SKM-1 treated with dmso at 0.1 percent for 144 hours (cell line): Measurements from ENCODE around the gene NT5M.

Experiments used
- DNase-seq: peaks from one replicate; lab custom pipeline; 2025; ENCODE audit not compliant: unreplicated experiment; lab: John Stamatoyannopoulos, UW

Gene NT5M

DNA sequence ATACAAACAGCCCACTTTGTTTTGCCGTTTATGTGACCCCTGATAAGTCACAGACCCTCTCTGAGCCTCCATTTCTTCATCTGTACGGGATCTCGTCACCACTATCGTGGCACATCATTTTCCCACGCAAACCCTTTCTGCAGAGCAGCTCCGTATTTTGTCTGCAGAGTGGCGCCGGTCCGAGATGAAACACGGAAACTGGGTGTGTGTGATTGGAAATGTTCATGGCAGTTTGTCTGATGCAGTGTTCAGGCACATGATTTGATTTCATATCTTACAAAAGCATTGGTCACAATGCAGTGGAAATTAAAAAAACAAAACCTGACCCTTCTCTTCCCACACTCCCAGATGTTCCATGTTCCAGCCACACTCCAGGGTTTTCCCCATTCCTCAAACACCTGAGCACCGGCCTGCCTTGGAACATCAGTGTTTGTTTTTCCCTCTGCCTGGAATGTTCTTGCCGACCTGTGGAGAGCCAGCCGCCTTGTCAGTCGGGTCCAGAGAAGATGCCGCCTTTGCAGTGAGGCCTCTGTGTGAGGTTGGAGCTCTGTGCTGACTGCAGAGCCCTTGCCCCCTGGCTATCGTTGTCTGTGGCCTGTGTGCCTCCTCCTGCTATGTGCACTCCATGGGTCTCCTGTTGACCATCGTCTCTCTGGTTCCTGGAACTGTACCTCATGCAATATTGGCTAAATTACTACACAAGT, 39.2 kb downstream of the NT5M start:
- no peak for DNase-seq

DNA sequence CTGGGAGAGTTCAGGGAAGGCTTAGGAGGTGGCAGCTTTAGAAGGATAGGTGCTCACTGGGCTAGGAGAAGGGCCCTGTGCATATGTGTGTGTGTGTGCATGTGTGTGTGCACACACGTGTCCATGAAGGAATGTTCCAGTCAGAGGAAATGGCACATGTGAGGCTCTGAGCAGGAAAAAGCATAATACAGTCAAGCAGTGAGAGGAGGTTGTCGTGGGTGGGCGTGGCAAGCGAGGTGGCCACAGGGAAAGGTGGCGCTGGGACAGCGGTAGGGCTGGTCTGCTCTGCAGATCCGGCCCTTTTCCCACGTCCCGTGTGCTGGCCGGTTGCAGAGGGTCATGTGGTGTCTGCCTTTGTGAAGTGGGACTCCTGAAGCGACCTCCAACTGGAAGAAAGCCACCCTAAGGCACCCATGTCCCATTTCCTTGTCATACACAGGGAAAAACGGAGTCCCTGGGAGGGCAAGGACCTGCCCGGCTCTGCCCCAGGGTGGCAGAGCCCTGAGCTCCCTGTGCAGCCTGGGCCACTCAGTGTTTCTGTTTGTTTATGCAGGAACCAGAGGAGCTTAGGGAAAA, 40.1 kb downstream of the NT5M start:
- no peak for DNase-seq

DNA sequence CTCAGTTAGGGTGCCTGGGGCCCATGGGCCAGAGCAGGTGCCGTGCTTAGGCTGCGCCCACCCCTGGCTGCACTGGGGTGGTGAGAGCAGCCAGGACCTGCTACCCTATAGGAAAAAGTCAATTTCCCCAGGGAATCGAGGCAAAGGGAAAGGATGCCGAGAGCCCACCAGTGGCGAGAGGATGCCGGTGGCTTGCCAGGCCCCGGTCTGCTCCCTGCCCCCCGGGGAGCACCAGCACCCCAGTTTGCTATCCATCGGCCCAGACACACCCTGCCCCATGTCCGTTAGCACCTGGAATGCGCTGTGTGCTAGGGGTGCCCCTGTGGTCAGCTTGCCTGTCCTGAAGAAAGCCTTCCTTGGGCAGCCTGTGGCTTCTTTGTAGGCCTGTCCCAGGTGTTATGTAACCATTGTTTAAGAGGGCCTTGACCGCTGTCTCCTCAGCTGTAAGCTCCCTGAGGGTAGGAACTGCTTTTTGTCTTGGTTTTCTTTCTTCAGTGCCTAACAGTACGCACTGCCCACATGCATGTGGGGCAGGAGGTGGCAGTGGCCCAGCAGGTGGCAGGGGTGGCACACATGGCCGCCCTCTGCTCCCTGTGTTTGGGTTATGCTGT, 40.8 kb downstream of the NT5M start:
- DNase-seq = no peak

DNA sequence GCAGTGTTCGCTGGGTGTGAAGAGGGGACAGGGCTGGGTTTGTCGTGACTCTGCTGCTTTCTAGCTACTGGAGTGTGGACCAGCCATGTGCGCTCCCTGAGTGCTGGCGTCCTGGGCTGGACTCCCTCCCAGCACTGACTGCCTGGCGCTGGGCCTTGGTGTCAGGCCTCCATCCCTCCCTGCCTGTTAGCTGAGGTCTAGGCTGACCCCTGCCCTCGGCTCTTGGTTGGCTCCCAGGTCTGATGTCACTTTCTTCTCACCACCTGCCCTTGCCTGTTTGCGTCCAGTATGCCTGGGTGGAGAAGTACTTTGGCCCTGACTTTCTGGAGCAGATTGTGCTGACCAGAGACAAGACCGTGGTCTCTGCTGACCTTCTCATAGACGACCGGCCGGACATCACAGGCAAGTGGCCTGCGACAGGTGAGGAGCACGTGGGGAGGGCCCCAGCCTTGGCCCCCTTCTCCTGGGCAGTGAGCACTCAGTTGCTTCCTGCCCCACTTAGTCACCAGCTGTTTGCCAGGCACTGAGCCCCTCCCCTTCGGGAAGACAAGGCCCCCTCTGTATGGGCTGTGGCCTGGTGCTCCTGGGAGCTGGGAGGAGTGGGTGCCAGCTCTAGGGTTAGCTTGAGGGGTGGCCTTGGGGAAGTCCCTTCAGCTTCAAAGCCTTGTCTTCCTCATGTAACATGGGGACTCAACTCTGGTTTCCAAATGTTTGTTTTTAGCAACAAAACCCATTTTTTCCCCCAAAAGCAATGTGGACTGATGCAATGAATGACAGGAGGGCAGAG, 41.5 kb downstream of the NT5M start:
- DNase-seq = no peak

DNA sequence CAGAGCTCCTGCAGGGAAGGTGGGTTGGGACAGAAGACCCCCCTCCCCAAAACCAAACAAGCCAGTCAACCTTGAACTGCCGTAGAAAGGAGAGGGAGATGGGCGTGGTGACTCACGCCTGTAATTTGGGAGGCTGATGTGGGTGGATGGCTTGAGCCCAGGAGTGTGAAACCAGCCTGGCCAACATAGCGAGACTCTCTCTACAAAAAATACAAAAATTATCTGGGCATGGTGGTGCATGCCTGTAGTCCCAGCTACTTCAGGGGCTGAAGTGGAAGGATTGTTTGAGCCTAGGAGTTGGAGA, 42.1 kb downstream of the NT5M start:
- DNase-seq = no peak

DNA sequence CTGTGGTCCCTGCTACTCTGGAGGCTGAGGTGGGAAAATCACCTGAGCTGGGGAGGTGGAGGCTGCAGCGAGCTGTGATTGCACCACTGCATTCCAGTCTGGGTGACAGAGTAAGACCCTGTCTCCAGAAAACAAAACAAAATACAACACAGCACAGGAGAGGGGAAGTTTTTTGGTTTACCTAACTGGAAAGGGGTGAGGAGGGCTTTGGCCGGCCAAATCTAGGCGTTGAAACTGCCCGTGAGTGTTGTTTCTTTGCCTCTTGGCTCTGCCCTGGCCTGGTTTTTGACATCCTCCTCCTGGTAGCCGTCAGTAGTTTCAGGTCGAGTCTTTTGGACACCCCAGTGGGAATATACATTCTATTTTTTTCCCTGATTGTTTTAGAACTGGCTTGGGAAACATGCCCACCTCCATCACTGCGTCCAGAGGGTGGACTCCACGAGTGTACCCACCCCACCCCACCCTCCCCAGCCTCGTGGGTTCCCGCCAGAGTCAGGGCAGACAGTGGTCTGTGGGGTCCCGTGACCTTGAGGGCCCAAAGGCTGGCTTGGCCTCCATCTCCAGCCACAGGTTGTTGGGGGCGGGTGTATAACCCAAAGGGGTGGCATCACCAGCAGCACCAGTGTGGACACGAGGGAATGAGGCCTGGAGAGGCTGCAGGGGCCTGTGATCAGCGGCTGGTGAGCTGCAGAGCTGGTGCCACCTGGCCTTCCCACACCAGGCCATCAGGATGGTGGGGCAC, 42.7 kb downstream of the NT5M start:
- no peak for DNase-seq

DNA sequence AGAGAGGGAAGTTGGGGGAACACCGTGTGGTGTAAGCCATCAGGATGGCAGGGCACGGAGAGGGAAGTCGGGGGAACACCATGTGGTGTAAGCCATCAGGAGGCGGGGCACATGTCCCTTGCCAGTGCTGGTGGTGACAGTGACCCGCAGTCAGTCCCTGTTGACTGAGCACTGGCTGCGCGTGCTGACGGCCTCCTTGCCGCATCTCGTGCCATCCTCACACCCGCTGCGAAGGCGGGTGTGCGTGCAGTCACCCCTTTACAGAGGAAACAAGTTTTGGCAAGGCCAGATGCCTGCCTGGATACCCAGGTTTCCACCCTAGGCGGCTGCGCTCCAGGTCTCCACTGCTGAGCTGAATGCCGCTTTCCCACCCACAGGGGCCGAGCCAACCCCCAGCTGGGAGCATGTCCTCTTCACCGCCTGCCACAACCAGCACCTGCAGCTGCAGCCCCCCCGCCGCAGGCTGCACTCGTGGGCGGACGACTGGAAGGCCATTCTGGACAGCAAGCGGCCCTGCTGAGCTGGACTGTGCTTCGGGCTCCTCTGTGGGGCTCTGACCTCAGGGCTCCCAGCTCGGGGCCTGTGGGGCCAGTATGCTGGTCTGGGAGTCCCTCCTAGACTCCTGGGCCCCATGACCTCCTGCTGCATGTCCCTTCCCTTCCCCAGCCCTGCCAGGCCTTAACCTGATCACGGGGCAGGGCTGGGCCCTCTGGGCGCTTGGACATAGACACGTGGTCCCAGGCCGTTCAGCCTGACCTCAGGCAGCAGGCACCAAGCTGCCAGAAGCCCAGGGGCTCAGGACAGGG, 43.5 kb downstream of the NT5M start:
- no peak for DNase-seq

DNA sequence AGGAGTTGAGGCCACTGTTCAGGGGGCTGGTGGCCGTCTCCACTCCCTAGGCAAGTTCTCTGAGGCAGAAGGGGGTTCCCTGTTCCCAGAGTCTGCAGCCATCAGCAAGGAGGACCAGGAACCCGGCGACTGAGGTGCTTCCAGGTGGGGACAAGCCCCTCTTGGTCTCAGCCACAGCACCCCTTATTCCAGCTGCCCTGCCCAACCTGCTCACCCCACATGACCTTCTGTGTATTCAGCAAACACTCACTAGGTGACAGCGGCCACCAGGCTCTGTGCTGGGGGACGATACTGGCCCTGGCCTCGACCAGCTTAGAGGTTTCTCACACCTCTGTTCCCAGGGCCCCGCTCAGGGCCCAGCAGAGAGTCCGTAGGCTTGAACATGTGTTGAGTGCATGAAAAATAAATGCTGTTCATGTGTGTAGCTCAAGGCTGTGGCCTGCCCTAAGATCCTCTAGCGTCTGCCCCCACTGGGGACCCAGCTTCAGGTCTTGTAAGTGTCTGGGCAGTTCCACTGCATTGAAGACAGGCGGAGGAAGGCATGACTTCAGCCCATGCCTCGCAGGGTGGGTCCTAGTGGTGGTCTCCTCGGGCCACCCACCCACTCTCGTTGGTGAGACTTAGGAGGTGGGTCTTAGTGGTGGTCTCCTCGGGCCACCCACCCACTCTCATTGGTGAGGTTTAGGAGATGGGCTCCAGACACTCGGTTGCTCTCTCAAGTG, 44.2 kb downstream of the NT5M start:
- no peak for DNase-seq

DNA sequence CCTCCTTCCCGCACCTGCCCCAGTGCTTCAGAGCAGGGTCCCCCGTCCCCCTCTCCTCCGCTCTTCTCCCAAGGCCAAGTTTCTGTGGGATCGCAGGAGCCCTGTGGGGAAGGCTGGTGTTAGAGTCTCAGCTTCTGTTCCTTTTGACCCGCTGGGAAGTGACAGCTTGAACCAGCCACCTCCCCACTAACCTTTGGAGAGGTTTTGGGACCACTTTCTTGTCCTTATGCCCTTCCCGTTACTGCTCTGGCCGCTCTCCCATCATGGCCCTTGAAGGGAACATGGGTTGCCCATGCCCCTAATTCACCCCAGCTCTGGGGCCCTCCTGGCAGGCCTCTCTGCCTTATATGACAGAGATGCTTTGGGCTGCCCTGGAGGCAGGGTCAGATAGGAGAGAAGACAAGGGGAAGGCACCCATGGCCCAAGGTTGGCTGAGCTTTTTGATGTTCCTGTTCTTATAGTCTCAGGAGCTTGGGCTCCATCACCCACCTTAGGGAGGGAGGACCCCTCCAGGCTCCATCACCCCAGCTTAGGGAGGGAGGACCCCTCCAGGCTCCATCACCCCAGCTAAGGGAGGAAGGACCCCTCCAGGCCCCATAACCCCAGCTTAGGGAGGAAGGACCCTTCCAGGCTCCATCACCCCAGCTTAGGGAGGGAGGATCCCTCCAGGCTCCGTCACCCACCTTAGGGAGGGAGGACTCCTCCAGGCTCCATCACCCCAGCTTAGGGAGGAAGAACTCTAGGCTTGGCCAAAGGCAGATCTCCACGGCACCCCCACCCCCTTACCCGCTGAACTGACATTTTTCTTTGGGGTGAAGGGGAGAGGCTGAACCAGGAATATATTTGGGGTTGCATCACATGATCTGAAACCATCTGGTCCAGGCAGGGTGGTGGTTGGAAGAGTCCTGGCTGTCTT, 45.0 kb downstream of the NT5M start:
- DNase-seq = no peak

DNA sequence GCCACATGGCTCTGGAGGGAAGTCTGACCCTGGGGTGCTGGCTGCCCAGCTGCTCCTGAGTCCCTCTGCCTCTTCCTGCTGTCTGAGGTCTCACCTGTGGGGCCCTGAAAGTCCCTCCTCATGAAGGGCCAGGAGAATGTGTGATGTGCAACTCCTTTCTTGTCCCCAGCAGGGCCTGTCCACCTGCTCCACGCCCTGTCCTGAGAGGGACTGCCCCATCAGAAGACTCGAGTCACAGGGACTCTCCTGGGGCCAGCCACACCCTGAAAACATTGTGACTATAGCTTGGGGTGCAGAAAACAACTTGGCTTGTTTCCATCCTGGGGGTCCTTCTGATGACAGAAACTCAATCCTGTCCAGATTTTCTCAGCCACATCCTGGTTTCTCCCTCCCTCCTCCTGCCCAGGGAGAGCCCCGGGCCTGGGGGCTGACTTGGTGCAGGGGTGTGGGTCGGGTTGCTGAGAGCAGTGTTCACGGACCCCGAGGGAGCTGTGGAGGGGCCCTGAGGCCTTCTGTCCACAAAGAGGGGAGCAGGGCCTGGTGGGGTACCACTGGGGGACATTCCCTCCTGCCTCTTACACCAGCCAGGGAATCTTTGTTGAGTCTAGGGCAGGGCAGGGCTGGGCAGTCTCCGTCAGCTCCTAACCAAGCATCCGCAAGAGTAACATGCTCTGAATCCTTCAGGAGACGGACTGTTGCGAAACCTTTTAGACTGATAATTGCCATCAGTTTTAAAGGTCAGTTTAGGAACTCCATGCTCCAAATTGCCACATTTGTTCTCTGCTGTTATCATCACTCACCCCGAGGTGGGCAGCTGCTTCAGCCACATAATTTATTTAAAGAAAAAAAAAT, 45.9 kb downstream of the NT5M start:
- DNase-seq = no peak

DNA sequence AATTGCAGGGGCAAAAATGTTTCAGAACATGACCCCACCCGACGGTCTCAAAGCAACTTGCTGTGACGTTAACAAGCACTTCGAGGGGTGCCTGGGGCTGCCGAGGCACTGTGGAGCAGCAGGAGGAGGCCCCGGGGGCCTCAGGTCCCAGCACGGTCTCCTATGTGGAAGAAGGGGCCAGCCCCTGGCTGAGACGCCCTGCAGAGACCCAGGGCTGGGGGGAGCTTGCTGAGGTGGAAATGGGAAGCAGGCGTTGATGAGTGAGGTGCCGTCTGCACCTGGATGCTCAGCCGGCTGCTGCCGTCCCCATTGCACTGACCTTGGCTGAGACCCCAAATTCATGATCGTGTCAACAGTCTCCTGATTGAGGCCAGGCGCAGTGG, 46.5 kb downstream of the NT5M start:
- DNase-seq = no peak

DNA sequence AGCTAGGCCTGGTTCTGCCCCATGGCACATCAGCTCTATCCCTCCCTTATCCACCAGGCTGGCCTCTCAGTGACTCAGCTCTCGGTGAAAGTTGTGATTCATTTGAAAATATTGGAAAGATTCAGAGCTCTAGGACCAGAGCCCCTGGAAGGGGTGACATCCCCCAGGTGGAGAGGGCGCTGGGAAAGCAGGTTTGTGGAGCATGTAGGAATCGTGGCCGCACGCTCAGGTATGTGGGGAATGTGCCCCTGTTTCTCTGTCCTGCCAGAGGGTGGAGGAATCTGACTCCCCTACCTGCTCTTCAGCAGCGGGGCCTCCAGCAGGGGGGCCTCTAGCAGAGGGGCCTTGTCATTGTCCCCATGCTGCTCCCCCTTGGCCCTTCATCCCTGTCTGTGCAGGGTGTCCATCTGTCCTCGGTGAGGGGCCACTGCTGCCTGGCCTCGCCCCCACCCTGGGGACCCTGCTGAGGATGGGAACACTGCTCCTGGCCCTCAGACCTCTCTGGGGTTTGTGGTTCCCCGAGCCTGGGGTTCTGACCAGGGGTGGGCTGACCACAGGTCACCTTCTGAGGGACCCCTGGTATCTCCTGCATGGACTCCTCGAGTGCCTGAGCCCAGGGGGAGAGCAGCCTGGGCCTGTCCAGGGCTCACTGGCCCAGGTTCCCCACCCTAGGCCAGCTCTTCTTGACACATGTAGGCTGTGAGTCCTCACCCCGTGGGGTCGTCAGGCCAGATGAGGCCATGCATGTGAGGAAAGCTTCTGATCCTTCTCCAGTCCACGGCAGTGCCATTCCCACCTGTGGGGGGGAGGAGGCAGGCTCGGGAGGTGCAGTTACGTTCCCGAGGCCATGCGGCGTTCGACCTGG, 47.5 kb downstream of the NT5M start:
- no peak for DNase-seq

DNA sequence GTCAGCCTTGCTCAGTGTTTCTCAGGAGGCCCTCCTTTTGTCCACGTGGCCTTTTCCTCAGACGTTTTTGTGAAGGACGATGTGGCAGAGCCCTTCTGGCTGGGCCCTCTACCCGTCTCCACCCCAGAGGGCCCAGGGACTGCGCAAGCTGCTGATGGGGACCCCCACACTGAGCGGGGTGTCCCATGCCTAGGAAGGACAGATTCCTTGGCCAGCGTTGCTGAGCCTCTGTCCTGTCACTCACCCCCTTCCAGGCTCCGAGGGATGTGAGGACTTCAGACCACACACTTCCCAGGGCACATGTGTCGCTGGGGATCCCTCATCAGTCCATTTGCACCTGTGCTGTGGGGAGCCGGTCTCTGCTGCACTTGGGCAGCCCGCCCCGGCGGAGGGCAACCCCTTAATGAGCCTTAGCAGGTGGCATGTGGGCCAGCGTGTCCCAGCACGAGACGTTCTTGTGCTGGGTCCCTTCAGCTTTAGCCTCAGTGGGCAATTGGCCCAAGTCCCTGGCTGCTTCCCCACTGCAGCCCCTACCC, 48.3 kb downstream of the NT5M start:
- DNase-seq = no peak

DNA sequence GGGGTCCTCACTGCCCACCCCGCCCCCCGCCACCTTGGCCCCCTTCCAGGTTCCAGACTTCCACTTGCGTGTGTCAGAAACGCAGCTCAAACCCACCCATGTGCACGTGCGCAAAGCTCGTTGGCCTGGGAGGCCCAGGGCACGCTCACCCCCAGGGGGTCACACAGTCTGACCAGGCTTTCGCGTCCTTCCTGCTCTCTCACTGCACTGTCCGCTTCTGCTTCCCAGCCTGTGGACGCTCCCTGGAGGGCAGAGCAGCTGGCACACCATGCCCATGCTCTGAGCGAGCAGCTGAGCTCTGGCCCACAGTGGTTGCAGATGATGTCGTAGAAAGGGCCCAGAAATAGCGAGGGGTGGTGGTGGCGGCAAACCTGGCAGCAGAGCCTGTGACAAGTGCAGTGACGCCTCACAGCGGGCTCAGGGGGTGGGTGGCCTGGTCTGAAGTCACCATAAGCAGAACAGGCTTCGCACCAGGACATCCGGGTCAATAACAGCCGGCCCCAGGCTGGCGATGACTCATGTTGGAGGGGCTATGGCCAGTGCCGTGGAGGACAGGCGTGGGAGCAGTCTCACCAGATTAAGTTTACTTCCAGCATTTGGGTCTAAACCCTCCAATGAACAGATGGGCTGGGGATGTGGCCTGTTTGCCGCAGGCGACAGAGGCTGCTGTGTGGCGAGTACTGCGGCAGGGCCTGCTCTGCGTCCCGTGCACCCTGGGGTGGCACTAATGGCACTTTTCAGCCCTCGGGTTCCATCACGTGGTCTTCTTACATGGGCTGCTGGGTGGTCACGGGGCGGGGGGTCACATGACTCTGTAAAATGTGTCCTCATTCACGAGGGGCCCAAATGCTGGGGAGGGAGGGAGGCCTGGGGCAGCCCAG, 49.0 kb downstream of the NT5M start:
- DNase-seq = no peak

DNA sequence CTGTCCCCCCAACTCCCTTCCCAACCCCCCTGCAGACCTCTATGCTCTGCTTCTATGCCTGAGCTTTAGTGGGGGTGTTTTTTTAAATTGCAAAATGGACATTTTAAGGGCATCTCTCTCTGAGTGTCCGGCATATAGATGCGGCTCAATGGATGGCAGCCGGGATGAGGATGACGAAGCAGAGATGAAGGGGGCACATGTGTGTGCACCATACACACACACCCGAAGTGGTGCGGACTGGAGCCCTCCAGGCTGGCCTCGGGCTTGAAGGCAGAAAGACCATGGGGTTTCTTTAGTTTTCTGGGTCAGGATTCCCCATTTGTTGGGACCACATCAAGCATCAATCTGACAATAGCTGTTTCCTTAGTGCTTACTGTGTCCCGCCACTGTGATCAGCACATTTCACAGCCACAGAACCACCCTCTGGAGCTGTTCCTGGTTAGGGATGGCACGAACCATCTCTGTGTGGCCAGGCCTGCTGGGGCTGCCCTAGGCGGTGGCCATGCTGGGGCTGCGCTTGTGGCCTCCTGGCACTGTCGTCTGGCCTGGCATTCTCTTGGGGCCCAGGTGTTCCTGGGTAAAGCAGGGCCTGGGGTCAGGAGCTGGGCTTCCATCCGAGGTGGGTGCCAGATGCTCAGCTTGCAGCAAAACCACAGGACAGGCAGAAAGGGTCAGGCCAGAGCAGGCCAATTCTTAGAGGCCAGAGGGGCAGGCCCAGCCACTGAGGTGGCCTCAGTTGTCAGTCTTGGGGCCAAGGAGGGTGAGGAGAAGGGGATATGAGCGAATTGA, 49.9 kb downstream of the NT5M start:
- DNase-seq = no peak
